NCI-H1436 treated with DMSO at 0.1 percent for 48 hours (cell line): ENCODE results near the gene COL6A3.
"Not testable (repeated sequence)": the region's sequence is repeated elsewhere in the genome, so short reads cannot be mapped to it uniquely, and the experiment has no call there.

Experiments used
- DNase-seq: peaks from one replicate; lab custom pipeline; 2025; lab: John Stamatoyannopoulos, UW

COL6A3 gene

GRCh38 chr2:237316339-237316738, 97.6 kb downstream of the COL6A3 start:
- no peak for DNase-seq

GRCh38 chr2:237315829-237316225, 98.1 kb downstream of the COL6A3 start:
- DNase-seq: no peak

GRCh38 chr2:237315170-237315828, 98.7 kb downstream of the COL6A3 start:
- no peak for DNase-seq

- no peak for DNase-seq
Observed at GRCh38 chr2:237314681-237315080, 99.3 kb downstream of the COL6A3 start.

GRCh38 chr2:237314198-237314597, 99.8 kb downstream of the COL6A3 start:
- DNase-seq: no peak

- no peak for DNase-seq
Observed at GRCh38 chr2:237312021-237312755, 101.8 kb downstream of the COL6A3 start.

- no peak for DNase-seq
Observed at GRCh38 chr2:237310515-237311114, 103.3 kb downstream of the COL6A3 start.

GRCh38 chr2:237309416-237309815, 104.5 kb downstream of the COL6A3 start:
- no peak for DNase-seq

- DNase-seq: no peak
Observed at GRCh38 chr2:237309011-237309410, 105.0 kb downstream of the COL6A3 start.

GRCh38 chr2:237307474-237307873, 106.5 kb downstream of the COL6A3 start:
- no peak for DNase-seq

GRCh38 chr2:237306787-237307170, 107.2 kb downstream of the COL6A3 start:
- no peak for DNase-seq

- DNase-seq: no peak
Observed at GRCh38 chr2:237306083-237306786, 107.7 kb downstream of the COL6A3 start.

GRCh38 chr2:237305579-237305978, 108.4 kb downstream of the COL6A3 start:
- DNase-seq: no peak

GRCh38 chr2:237304763-237305514, 109.0 kb downstream of the COL6A3 start:
- DNase-seq: no peak

GRCh38 chr2:237303244-237303643, 110.7 kb downstream of the COL6A3 start:
- not testable (repeated sequence) for DNase-seq

- DNase-seq: no peak
Observed at GRCh38 chr2:237301595-237301994, 112.4 kb downstream of the COL6A3 start.

- no peak for DNase-seq
Observed at GRCh38 chr2:237300739-237301138, 113.2 kb downstream of the COL6A3 start.

GRCh38 chr2:237299906-237300305, 114.1 kb downstream of the COL6A3 start:
- no peak for DNase-seq

- DNase-seq: no peak
Observed at GRCh38 chr2:237298151-237299118, 115.5 kb downstream of the COL6A3 start.

GRCh38 chr2:237297421-237298150, 116.4 kb downstream of the COL6A3 start:
- DNase-seq: no peak
